ENCODE data around the gene CSMD2. TPM values are rescaled to one million over a fixed set of nuclear protein-coding genes. Genes with fewer than 3 reads are reported as not detected.
"Not testable (repeated sequence)": the region's sequence is repeated elsewhere in the genome, so short reads cannot be mapped to it uniquely, and the experiment has no call there.

The CSMD2 gene
- total RNA-seq, 2 donors from 2014 or later, result not detected

GRCh38 chr1:34115233-34115632, 49.8 kb downstream of the CSMD2 start:
- DNase-seq, result no peak
- H3K9me3 ChIP-seq (ENCODE audit: control insufficient read depth, low read length, poor library complexity, severe bottlenecking), result no peaks in the 10 kb centered on the region
- no peak for ATAC-seq
- Mint-ChIP-seq H3K4me3 (no peak overlapping the region), H3K27ac (no peak overlapping the region), H3K36me3 (ENCODE audit: low read depth) (peaks cover 2% of the 10 kb centered on the region), H3K4me1 (no peaks in the 10 kb centered on the region), H3K27me3 (no peaks in the 10 kb centered on the region)

- no peaks in the 10 kb centered on the region for H3K9me3 ChIP-seq (ENCODE audit: control insufficient read depth, low read length, poor library complexity, severe bottlenecking)
- Mint-ChIP-seq H3K27ac (no peak overlapping the region), H3K4me3 (no peak overlapping the region), H3K36me3 (ENCODE audit: low read depth) (peaks cover 2% of the 10 kb centered on the region), H3K27me3 (peaks cover 6% of the 10 kb centered on the region), H3K4me1 (no peaks in the 10 kb centered on the region)
- ATAC-seq (no peak), DNase-seq (no peak)
These were observed 51.1 kb downstream of the CSMD2 start for GRCh38 chr1:34113887-34114286.

GRCh38 chr1:34113362-34113761, 51.7 kb downstream of the CSMD2 start:
- H3K36me3 Mint-ChIP-seq (ENCODE audit: low read depth), result peaks cover 2% of the 10 kb centered on the region
- ATAC-seq (no peak), DNase-seq (no peak)
- no peak overlapping the region for H3K4me3 Mint-ChIP-seq
- H3K27me3 Mint-ChIP-seq, result peaks cover 9% of the 10 kb centered on the region
- no peak overlapping the region for H3K27ac Mint-ChIP-seq
- H3K4me1 Mint-ChIP-seq, result no peaks in the 10 kb centered on the region
- no peaks in the 10 kb centered on the region for H3K9me3 ChIP-seq (ENCODE audit: control insufficient read depth, low read length, poor library complexity, severe bottlenecking)

GRCh38 chr1:34108711-34109110, 56.3 kb downstream of the CSMD2 start:
- no peak for DNase-seq
- Mint-ChIP-seq H3K27me3 (peaks cover 35% of the 10 kb centered on the region), H3K27ac (no peak overlapping the region), H3K36me3 (ENCODE audit: low read depth) (no peaks in the 10 kb centered on the region), H3K4me1 (no peaks in the 10 kb centered on the region), H3K4me3 (no peak overlapping the region)
- no peak for ATAC-seq
- no peaks in the 10 kb centered on the region for H3K9me3 ChIP-seq (ENCODE audit: control insufficient read depth, low read length, poor library complexity, severe bottlenecking)

GRCh38 chr1:34108269-34108668, 56.8 kb downstream of the CSMD2 start:
- DNase-seq (no peak), ATAC-seq (no peak)
- H3K4me1 Mint-ChIP-seq, result no peaks in the 10 kb centered on the region
- H3K36me3 Mint-ChIP-seq (ENCODE audit: low read depth), result no peaks in the 10 kb centered on the region
- peaks cover 35% of the 10 kb centered on the region for H3K27me3 Mint-ChIP-seq
- no peaks in the 10 kb centered on the region for H3K9me3 ChIP-seq (ENCODE audit: control insufficient read depth, low read length, poor library complexity, severe bottlenecking)
- no peak overlapping the region for H3K27ac Mint-ChIP-seq
- H3K4me3 Mint-ChIP-seq, result no peak overlapping the region

GRCh38 chr1:34101151-34101550, 63.9 kb downstream of the CSMD2 start:
- no peaks in the 10 kb centered on the region for H3K36me3 Mint-ChIP-seq (ENCODE audit: low read depth)

GRCh38 chr1:34100332-34100731, 64.7 kb downstream of the CSMD2 start:
- Mint-ChIP-seq H3K27me3 (peaks cover 18% of the 10 kb centered on the region), H3K4me3 (no peak overlapping the region), H3K27ac (no peak overlapping the region), H3K36me3 (ENCODE audit: low read depth) (no peaks in the 10 kb centered on the region), H3K4me1 (no peaks in the 10 kb centered on the region)
- DNase-seq, result no peak
- H3K9me3 ChIP-seq (ENCODE audit: control insufficient read depth, low read length, poor library complexity, severe bottlenecking), result no peaks in the 10 kb centered on the region
- ATAC-seq, result no peak

More at GRCh38 chr1:34101151-34101550, 63.9 kb downstream of the CSMD2 start:
- H3K9me3 ChIP-seq (ENCODE audit: control insufficient read depth, low read length, poor library complexity, severe bottlenecking), result no peaks in the 10 kb centered on the region
- H3K4me1 Mint-ChIP-seq, result no peaks in the 10 kb centered on the region
- ATAC-seq (no peak), DNase-seq (no peak)
- H3K27ac Mint-ChIP-seq, result no peak overlapping the region
- peaks cover 26% of the 10 kb centered on the region for H3K27me3 Mint-ChIP-seq
- H3K4me3 Mint-ChIP-seq, result no peak overlapping the region

GRCh38 chr1:34092399-34092798, 72.6 kb downstream of the CSMD2 start:
- not testable (repeated sequence) for DNase-seq; H3K36me3 Mint-ChIP-seq (ENCODE audit: low read depth); ATAC-seq; H3K4me1 Mint-ChIP-seq; H3K9me3 ChIP-seq (ENCODE audit: control insufficient read depth, low read length, poor library complexity, severe bottlenecking); H3K27ac Mint-ChIP-seq; H3K4me3 Mint-ChIP-seq
- peaks cover 13% of the 10 kb centered on the region for H3K27me3 Mint-ChIP-seq

- H3K36me3 Mint-ChIP-seq (ENCODE audit: low read depth), result no peaks in the 10 kb centered on the region
- no peak overlapping the region for H3K4me3 Mint-ChIP-seq
These were observed 75.3 kb downstream of the CSMD2 start for GRCh38 chr1:34089731-34090130.

GRCh38 chr1:34087986-34088385, 77.0 kb downstream of the CSMD2 start:
- no peaks in the 10 kb centered on the region for H3K9me3 ChIP-seq (ENCODE audit: control insufficient read depth, low read length, poor library complexity, severe bottlenecking)
- Mint-ChIP-seq H3K36me3 (ENCODE audit: low read depth) (no peaks in the 10 kb centered on the region), H3K27me3 (peaks cover 13% of the 10 kb centered on the region), H3K4me1 (no peaks in the 10 kb centered on the region), H3K4me3 (no peak overlapping the region), H3K27ac (no peak overlapping the region)
- no peak for DNase-seq
- no peak for ATAC-seq

More at GRCh38 chr1:34089731-34090130, 75.3 kb downstream of the CSMD2 start:
- H3K4me1 Mint-ChIP-seq, result no peaks in the 10 kb centered on the region
- H3K27me3 Mint-ChIP-seq, result peaks cover 13% of the 10 kb centered on the region
- no peak for ATAC-seq
- no peaks in the 10 kb centered on the region for H3K9me3 ChIP-seq (ENCODE audit: control insufficient read depth, low read length, poor library complexity, severe bottlenecking)
- no peak for DNase-seq
- H3K27ac Mint-ChIP-seq, result no peak overlapping the region

- no peak for DNase-seq
- no peaks in the 10 kb centered on the region for H3K9me3 ChIP-seq (ENCODE audit: control insufficient read depth, low read length, poor library complexity, severe bottlenecking)
- Mint-ChIP-seq H3K27me3 (peaks cover 9% of the 10 kb centered on the region), H3K27ac (no peak overlapping the region), H3K36me3 (ENCODE audit: low read depth) (no peaks in the 10 kb centered on the region), H3K4me1 (no peaks in the 10 kb centered on the region), H3K4me3 (no peak overlapping the region)
- no peak for ATAC-seq
These were observed 78.5 kb downstream of the CSMD2 start for GRCh38 chr1:34086561-34086960.

GRCh38 chr1:34083974-34084373, 81.1 kb downstream of the CSMD2 start:
- Mint-ChIP-seq H3K36me3 (ENCODE audit: low read depth) (no peaks in the 10 kb centered on the region), H3K27me3 (no peaks in the 10 kb centered on the region), H3K4me3 (no peak overlapping the region), H3K4me1 (no peaks in the 10 kb centered on the region), H3K27ac (no peak overlapping the region)
- no peak for ATAC-seq
- H3K9me3 ChIP-seq (ENCODE audit: control insufficient read depth, low read length, poor library complexity, severe bottlenecking), result no peaks in the 10 kb centered on the region
- DNase-seq, result no peak

GRCh38 chr1:34082085-34082670, 82.9 kb downstream of the CSMD2 start:
- DNase-seq; H3K4me3 Mint-ChIP-seq; H3K27ac Mint-ChIP-seq; H3K36me3 Mint-ChIP-seq (ENCODE audit: low read depth); ATAC-seq; H3K9me3 ChIP-seq (ENCODE audit: control insufficient read depth, low read length, poor library complexity, severe bottlenecking); H3K4me1 Mint-ChIP-seq; H3K27me3 Mint-ChIP-seq: not testable (repeated sequence)

GRCh38 chr1:34078383-34078782, 86.6 kb downstream of the CSMD2 start:
- Mint-ChIP-seq H3K4me1 (no peaks in the 10 kb centered on the region), H3K4me3 (no peak overlapping the region), H3K27ac (no peak overlapping the region), H3K27me3 (peaks cover 26% of the 10 kb centered on the region), H3K36me3 (ENCODE audit: low read depth) (no peaks in the 10 kb centered on the region)
- ATAC-seq (no peak), DNase-seq (no peak)
- no peaks in the 10 kb centered on the region for H3K9me3 ChIP-seq (ENCODE audit: control insufficient read depth, low read length, poor library complexity, severe bottlenecking)

Data from T-helper 17 cell (primary cell).